A549 (cell line): Measurements from ENCODE around the gene NUDT14.

ENCODE experiments used
- CBX8 ChIP-seq: fragments of 200-600 bp; sonication (generic); IDR thresholded peaks from 2 replicates; pipeline ENCODE4 v1.6.1; 2016
- CEBPB ChIP-seq, 2 experiments: fragments of >200 bp in 1 of 2; sonication (Bioruptor Twin) in 1 of 2; formaldehyde crosslinking in 1 of 2; IDR thresholded peaks; 2 replicates each; pipeline ENCODE4 v1.6.1; 2012 to 2016
- CTCF ChIP-seq: fragments of >200 bp; sonication (Bioruptor Twin); formaldehyde crosslinking; IDR thresholded peaks from 3 replicates; pipeline ENCODE4 v1.5.1; 2016
- HDAC2 ChIP-seq: fragments of 200-600 bp; sonication (generic); IDR thresholded peaks from 2 replicates; pipeline ENCODE4 v1.6.1; 2016
- MAX ChIP-seq: IDR thresholded peaks from 2 replicates; pipeline ENCODE4 v1.6.1; 2012
- PHF8 ChIP-seq: fragments of 200-600 bp; sonication (generic); IDR thresholded peaks from 2 replicates; pipeline ENCODE4 v1.6.1; 2016; ENCODE audit warnings: low read depth, mild to moderate bottlenecking, antibody characterized with exemption, moderate library complexity, borderline replicate concordance
- REST ChIP-seq: fragments of 200-600 bp; sonication (generic); IDR thresholded peaks from 2 replicates; pipeline ENCODE4 v1.6.1; 2016; ENCODE audit warnings: antibody characterized with exemption, mild to moderate bottlenecking, moderate library complexity
- RFX5 ChIP-seq: fragments of 450-650 bp; IDR thresholded peaks from 2 replicates; pipeline ENCODE4 v1.7.1; 2014; ENCODE audit warnings: antibody characterized with exemption, mild to moderate bottlenecking, moderate library complexity
- ZFP36 ChIP-seq: fragments of 450-650 bp; IDR thresholded peaks from 2 replicates; pipeline ENCODE4 v1.6.1; 2014; ENCODE audit warnings: borderline replicate concordance; ENCODE audit not compliant: partially characterized antibody
- TF ChIP-seq, protein P1 (sequence below): fragments of 450-650 bp; IDR thresholded peaks from 2 replicates; pipeline ENCODE4 v1.6.1; 2014; ENCODE audit warnings: antibody characterized with exemption

DNA sequence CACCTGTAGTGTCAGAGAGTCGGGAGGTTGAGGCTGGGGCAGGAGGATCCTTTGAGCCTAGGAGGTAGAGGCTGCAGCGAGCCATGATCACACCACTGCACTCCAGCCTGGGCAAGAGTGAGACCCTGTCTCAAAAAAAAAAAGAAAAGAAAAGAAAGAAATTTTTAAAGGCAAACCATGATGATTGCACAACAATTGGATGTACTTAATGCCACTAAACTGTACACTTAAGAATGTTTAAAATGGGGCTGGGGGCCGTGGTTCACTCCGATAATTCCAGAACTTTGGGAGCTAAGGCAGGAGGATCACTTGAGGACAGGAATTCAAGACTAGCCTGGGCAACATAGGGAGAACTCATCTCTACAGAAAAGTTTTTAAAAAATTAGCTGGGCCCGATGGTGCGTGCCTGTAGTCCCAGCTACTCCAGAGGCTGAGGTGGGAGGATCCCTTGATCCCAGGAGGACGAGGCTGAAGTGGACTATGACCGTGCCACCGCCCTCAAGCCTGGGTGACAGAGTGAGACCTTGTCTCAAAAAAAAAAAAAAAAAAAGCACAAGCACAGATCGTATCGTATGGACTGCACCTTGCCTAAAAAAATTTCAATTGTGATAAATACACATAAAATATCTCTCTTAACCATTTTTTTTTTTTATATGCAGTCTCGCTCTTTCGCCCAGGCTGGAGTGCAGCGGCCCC, 45.3 kb downstream of the NUDT14 start:
- TF ChIP-seq MAX = no peak
- TF ChIP-seq, protein P1, sequence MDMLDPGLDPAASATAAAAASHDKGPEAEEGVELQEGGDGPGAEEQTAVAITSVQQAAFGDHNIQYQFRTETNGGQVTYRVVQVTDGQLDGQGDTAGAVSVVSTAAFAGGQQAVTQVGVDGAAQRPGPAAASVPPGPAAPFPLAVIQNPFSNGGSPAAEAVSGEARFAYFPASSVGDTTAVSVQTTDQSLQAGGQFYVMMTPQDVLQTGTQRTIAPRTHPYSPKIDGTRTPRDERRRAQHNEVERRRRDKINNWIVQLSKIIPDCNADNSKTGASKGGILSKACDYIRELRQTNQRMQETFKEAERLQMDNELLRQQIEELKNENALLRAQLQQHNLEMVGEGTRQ = no peak
- no peak for TF ChIP-seq RFX5
- no peak for TF ChIP-seq CBX8
- TF ChIP-seq CTCF = no peak
- no peak; a peak in 1 of 4 replicates for TF ChIP-seq CEBPB (IDR thresholded peaks at IDR 0.05)
- no peak for TF ChIP-seq PHF8
- no peak for TF ChIP-seq HDAC2
- no peak for TF ChIP-seq REST
- TF ChIP-seq ZFP36 = no peak
